NCI-H82 treated with DMSO at 0.1 percent for 48 hours (cell line): ENCODE data around the gene TANK.
"Not testable (repeated sequence)": the region's sequence is repeated elsewhere in the genome, so short reads cannot be mapped to it uniquely, and the experiment has no call there.

Experiments
- DNase-seq: peaks from one replicate; lab custom pipeline; 2025; ENCODE audit not compliant: unreplicated experiment; lab: John Stamatoyannopoulos, UW

The TANK gene

DNA sequence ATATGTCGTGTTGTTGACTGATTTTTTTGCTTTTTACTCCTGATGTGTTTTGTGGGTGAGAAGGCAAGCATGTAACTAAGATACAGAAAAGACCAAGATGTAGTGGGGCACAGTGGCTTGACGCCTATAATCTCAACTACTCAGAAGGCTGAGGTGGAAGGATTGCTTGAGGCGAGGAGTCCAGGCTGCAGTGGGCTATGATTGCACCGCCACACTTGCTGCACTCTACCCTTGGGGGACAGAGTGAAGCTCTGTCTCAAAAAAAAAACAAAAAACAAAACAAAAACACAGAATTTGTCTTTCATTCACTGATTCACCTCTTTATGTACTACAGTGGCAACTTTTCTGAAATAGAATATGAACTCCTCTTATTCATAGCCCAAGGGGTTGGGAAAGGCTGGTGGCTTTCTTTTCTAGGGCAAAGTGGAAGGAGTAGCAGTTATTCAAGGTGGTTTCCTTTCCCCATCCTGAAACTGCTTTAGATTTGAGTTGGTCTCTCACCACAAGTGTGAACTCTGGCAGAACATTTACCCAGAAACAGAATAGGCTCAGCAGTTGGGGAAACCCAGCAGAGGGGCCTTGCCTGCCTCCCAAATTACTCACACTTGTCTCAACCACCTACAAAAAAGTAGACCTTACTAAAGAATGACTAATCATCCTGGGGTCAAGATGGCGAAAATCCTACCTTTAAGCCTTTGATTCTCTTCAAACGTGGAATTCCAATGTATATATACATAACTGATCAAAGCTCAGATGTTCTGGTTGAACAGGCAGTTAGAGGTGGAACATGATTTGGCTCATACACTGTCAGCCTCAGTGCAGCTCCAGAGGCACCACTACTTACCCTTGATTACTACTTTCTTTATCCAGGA, 6.5 kb downstream of the TANK start:
- DNase-seq = no peak

DNA sequence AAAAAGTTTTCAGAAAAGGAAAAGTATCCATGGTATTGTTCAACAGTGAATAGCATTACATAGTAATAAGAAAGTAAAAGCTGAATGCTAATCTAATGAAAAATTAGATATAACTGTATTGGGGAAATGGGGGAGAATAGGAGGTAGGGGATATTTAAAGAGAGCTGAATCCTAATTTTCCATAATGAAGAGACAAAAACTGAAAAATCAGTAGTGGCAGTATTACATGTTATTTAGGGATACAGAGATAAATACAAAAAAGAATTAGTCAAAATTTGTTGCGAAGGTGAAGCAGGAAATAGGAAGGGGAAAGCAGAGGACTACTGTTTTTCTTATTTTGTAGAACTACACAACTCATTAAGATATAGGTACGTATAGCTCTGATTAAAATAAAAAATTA, 9.1 kb downstream of the TANK start:
- DNase-seq = no peak

GRCh38 chr2:161170377-161170776, 10.1 kb downstream of the TANK start:
- no peak for DNase-seq

GRCh38 chr2:161170958-161171932, 11.0 kb downstream of the TANK start:
- DNase-seq = no peak

GRCh38 chr2:161172901-161173540, 12.8 kb downstream of the TANK start:
- no peak for DNase-seq

GRCh38 chr2:161173541-161174194, 13.4 kb downstream of the TANK start:
- no peak for DNase-seq

DNA sequence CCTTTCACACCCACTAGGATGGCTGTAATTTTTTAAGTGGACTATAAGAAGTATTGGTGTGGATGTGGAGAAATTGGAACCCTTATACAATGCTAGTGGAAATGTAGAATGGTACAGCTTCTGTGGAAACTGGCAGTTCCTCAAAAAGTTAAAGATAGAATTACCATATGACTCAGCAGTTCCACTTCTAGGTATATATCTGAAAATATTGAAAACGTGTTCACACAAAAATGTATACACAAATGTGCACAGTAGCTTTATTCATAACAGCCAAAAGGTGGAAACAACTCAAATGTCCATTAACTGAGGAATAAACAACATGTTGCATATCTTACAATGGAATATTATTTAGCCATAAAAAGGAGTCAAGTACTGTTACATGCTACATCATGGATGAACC, 17.7 kb downstream of the TANK start:
- no peak for DNase-seq

DNA sequence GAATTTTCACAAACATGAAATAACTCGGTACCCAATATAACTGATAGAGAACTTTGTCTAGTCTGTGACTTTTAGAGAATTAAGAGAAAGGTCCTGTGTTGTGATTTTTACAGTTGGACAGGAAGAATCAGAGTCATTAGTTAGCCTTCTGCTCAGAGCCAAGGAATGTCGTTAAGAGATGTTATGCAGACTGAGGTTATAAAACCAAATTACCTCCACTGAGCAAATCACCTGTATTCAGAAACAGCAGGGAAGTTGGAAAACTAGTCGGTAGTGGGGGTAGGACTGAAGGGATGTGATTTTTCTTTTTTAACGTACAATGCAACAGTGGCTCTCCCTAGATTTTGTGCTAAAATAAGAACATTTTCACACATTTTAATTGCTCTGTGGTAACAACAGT, 18.5 kb downstream of the TANK start:
- DNase-seq = no peak

DNA sequence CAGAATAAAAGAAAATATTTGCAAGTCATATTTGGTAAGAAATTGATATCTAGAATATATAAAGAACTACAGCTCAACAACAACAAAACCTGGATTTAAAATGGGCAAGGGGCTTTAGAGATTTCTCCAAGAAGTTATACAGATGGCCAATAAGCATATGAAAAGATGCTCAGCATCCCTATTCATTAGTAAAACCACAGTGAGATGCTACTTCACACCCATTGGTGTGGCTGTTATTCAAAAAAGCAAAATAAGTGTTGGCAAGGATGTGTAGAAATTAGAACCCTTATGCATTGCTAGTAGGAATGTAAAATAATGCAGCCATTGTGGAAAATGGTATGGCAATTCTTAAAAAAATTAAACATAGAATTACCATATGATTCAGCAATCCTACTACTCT, 29.8 kb downstream of the TANK start:
- DNase-seq = no peak

GRCh38 chr2:161195602-161196001, 35.4 kb downstream of the TANK start:
- not testable (repeated sequence) for DNase-seq

DNA sequence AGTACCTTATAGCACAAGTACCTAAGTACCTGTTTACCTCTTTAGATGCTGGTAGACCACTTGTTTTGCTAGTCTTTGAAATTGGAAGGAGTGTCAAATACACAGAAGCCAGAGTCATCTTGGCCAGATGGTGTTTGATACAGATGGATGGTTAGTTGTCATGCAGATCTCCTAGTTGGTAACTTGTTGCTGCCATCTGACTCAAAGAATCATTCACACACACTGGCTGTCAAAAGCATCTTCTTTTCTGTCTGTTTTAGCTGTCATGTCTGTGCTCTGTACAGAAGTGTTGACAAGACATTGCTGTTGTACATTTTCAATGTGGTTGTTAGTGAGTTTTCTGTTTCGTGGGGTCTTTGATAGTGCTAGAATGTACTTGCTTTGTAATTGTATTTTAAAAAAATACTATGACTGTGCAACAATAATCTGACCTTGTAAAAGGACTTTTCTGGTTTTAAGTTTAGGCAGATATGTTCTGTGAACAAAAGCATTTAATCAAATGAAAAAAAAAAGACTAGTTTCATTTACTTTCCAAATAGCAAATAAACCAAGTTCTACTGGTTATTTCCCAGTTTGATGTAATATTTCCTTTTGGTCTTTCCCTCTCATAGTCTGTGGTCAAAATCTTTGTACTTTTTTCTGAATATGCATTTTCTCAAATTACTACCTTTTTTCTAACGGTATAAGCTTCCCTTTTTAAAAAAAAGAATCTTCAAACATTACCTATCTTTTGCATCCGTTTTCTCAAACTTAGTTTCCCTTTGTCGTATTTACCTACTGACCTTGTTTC, 39.9 kb downstream of the TANK start:
- no peak for DNase-seq

DNA sequence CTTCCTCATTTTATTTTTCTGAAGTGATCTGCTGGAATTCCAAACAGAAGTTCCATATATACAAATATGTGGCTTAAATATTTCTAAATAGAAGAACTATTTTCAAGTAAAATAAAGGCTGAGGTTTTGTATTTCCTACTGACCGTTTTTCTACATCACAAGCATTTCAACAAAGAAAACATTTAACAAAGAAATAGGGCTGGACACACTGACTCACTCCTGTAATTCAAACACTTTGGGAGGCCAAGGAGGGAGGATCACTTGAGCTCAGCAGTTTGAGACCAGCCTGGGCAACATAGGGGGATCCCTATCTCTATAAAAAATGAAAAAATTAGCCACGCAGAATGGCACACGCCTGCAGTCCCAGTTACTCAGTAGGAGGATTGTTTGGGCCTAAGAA, 44.6 kb downstream of the TANK start:
- DNase-seq = no peak

- DNase-seq = no peak
Measured at GRCh38 chr2:161206471-161207032, 46.3 kb downstream of the TANK start.

DNA sequence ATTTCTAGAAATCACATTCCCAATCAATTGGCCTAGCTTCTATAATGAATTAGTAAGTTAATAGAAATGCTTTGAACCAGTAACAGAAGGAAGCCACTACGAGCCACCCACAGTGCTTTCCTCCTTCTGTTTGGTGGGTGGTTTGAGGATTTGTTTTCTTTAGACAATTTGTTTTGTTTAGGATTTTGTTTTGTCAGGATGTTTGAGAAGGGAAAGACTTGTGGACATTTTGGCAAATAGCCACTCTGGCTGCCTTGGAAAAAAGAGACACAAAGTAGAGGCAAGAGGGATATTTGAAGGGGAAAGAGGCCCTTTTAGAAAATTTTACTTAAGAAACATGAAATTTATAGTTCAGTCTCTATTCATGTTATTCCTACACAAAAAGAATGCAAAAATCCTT, 47.7 kb downstream of the TANK start:
- no peak for DNase-seq

GRCh38 chr2:161208527-161209139, 48.4 kb downstream of the TANK start:
- no peak for DNase-seq

DNA sequence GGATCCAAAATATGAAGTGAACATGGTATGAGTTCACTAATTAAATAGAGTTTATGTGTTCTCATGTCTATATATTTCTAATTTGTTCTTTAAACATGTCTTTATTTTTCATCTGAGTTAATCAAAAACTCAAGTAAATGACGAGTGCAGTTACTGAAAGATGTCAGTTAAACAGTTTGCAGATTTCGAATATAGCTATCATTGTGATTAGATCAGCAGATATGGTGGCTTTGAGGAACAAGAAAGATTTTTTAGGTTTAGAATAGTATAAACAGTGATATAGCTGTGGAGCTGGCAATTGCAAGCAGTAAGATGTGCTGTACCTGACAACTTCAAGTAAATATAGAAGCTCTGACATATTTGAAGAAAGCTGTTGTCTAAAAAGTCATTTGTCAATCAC, 49.7 kb downstream of the TANK start:
- no peak for DNase-seq

DNA sequence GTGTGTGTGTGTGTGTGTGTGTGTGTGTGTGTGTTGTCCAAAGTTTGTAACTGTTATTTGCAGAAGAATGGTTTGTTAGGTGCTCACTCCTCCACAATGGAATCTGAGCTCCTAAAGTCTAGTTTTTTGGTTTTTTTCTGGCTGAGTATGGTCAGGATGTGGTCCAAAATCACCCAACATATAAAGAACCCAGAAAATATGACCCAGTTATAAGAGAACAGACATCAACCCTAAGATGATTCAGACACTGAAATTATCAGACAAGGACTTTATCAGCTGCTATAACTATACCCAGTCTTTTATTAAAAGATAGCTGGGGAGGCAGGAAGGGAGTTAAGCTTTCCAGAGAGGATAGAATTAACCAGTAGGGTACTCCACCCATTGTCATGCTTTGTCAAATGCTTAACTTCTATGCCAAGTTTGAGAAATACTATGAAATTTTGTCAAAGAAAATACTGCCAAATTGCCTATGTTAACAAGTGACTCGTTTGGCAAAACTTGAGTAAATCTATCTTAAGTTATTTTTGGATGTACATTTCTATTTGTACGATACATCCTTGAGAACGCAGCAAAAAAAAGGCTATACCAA, 57.5 kb downstream of the TANK start:
- no peak for DNase-seq

- DNase-seq = no peak
Measured at GRCh38 chr2:161219211-161219610, 59.0 kb downstream of the TANK start.

- DNase-seq = peak; percentile 12
Measured at GRCh38 chr2:161223139-161223732, 63.0 kb downstream of the TANK start.
